ENCODE measurements around the gene CLEC14A. TPM values are rescaled to one million over a fixed set of nuclear protein-coding genes. Genes with fewer than 3 reads are reported as not detected.

The CLEC14A gene
- total RNA-seq, 1 donor from 2014 or later, result 33.1 TPM

DNA sequence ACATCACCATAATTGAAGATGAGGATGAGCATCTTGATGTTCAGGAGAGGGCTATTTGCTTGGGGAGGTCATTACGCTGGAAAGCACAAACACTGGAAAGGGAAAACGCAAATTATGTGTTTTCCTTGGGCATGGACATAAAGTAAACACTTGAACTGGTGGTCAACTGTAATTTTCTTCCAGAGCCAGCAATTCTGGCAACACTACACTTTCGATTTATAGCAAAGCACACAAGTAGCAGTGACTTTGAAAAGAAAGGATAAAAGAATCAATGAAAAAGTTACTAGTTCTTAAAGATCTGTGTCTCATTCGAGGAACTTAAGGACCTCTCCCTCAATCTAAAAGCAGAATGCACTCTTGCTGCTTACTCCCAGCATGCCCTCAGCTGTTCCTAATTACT is 2.2 kb downstream of the CLEC14A start:
- ATAC-seq (no peak), DNase-seq (no peak)
- intact Hi-C loops (cut with micrococcal nuclease), result no loop called here

DNA sequence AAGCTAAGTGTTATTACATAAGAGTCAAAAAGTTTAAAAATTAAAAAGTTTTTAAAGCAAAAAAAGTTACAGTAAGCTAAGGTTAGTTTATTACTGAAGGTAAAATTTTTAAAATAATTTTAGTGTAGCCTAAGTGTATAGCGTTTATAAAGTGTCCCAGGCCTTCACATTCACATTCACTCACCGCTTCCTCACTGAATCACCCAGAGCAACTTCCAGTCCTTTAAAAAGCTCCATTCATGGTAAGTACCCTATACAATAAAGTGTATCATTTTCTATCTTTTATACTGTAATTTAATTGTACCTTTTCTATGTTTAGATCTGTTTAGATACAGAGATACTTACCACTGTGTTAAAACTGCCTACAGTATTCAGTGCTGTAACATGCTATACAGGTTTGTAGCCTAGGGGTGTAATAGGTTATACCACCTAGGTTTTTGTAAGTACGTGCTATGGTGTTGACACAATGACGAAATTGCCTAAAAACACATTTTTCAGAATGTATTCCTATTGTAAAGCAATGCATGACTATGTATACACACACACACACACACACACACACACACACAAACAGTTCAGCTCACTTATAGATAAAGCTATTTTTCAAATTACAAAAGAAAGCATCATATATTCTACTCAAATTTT is 3.7 kb downstream of the CLEC14A start:
- DNase-seq, result no peak
- intact Hi-C loops (cut with micrococcal nuclease), result no loop called here

DNA sequence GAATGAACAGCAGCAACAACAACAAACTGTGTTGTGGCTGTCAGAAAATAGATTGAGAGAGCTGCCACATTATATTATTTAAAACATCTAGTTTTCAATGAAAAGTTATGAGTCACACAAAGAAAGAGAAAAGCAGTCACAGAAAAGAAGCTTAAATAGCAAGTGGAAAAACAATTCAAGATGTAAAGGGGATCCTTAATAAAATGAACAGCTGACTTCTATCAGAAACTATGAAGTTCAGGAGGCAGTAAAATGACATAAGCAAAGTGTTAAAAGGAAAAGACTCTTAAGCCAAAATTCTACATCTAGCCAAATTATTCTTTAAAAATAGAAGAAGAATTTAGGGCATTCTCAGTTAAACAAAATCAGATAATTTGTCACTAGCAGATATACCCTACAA is 5.6 kb downstream of the CLEC14A start:
- intact Hi-C loops (cut with micrococcal nuclease), result no loop called here
- ATAC-seq (no peak), DNase-seq (no peak)

More for the DNA sequence above, 3.7 kb downstream of the CLEC14A start:
- no peak for ATAC-seq

DNA sequence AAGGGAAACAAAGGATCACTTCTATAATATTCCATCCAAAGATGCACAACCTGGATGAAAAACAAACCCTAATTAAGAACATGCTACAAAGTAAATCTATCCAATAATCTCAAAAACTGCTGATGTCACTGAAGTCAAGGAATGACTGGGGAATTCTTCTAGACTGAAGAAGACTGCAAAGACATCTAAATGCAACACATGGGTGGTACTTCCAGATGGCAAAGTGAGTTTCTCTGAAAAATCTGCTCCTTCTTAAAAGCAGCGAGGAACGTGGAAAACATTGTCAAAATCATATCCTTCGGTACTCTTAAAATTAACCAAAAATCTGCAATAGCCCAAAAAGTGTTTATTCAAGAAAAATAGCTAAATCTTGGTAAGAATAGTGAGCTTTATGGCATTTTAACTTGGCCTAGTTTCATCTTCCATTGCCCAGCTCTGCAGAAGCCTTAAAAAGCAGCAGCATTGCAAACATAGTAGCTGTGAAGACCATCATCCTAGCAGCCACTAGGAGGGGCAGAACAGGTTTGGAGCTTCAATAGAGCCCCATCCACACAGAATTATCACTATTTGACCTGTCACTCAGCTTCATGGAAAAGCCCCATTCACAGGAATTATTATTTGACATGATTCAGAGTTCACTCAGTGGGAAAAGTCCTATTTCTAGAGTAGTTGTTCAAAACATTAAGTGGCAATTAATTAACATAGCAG is 7.4 kb downstream of the CLEC14A start:
- DNase-seq (no peak), ATAC-seq (no peak)
- intact Hi-C loops (cut with micrococcal nuclease), result no loop called here

DNA sequence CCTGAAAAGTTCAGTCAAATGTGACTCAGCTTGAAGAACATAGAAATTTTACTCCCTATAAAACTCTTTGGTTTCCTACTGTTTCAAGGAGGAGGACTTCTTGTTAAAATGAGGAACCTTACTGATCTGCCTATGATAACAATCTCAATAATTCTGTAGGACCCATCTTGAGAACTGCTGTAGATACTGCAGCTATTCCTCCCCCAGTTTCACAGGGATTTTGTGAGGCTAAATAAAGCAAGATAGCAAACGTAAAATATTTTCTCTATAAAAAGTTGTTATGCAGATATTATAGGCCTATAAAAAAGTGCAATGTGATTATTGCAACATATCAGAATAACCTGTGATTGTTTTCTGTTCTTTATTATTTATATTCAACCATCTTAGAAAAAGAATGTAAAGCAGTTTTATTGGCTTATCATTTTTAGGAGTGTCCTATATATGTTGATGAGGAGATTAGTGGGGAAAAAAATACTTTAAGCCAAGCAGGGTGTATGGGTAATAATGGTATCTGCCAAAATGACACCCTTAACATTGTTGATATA is 12.1 kb downstream of the CLEC14A start:
- intact Hi-C loops (cut with micrococcal nuclease), result no loop called here
- DNase-seq (no peak), ATAC-seq (no peak)

DNA sequence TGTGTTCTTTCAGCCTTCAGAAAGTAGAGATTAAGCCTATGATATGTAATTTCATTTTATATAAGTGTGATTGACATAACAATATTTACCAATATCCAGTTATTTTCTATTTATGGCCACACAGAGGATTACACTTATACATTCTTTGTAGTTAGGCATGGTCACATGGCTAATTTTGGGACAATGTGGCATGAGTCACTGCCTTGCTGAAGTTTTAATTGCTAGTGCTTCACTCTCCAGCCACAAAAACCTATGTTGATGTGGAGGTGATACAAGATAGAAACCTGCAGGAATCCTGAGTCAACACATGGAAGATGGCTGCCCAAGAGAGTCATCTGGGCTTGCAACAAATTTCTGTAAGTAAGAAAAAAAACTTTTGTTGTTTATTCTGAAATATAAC is 17.0 kb downstream of the CLEC14A start:
- intact Hi-C loops (cut with micrococcal nuclease), result no loop called here
- ATAC-seq, result no peak
- DNase-seq, result no peak

DNA sequence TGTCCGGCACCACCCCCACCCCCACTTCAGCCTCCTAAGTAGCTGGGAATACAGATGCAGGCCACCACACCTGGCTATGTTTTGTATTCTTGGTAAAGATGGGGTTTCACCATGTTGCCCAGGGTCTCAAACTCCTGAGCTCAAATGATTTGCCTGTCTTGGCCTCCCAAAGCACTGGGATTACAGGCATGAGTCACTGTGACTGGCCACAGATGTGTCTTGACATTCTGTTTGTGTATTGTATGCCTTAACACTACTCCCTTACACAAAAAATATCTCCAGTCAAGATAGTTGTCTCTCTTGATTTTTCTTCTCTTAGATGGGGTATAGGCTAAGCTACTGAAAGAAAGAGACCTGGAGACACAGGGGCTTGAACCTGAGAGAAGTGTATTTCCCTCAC is 17.6 kb downstream of the CLEC14A start:
- ATAC-seq (no peak), DNase-seq (no peak)
- intact Hi-C loops (cut with micrococcal nuclease), result no loop called here

DNA sequence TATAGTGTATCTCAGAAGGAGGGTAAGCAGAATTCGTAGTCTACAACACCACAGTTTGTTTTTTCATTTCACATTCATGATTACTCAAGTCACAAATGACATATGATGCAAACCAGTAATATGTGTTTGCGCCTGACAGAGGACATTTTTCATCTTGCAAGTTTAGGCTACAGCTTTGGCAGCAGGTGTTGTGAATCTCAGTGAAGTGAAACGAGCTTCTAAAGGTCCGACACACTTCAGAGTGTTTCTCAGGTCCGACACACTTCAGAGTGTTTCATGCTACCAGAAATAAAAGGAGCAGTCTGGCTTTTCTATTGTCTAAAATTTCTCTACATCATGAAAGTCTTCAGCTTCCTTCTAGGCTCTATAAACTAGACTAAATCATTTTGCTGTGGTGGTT is 22.7 kb downstream of the CLEC14A start:
- ATAC-seq (no peak), DNase-seq (no peak)
- intact Hi-C loops (cut with micrococcal nuclease), result no loop called here

DNA sequence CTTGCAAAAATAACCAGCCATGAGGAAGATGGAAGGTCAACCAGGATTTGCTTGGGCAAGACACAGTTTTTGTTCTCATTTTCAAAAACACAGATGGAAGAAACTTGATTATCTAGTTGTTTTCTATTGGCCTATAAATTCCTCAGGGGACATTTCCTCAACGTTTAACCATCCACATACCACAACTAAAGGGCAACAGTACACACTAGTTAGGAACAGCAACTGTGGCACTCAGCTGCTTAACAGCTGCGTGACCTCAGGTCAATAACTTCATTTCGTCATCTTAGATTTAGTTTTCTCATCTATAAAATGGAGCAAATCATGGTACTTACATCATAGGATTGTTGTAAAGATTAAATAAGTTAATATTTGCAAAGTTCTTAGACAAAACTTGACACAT is 29.5 kb downstream of the CLEC14A start:
- DNase-seq (no peak), ATAC-seq (no peak)
- intact Hi-C loops (cut with micrococcal nuclease), result no loop called here

DNA sequence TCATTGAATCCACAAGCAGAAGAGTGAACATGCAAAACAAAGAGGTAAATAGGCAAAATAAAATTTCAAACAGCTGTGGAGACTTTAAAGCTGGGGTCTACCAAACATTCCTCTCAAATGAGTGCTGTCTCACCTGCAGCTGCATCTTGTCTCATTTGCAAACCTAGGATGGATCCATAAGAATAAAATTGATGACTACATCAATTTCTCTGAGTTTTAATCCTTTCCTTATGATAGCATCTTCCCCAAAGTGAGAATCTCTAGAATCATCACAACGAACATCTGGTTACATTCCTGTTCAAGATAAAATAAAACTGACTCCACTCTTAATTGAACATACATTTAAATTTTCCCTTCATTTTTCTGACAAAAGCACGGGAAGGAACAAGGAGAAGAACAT is 29.9 kb downstream of the CLEC14A start:
- ATAC-seq (no peak), DNase-seq (no peak)
- intact Hi-C loops (cut with micrococcal nuclease), result no loop called here

DNA sequence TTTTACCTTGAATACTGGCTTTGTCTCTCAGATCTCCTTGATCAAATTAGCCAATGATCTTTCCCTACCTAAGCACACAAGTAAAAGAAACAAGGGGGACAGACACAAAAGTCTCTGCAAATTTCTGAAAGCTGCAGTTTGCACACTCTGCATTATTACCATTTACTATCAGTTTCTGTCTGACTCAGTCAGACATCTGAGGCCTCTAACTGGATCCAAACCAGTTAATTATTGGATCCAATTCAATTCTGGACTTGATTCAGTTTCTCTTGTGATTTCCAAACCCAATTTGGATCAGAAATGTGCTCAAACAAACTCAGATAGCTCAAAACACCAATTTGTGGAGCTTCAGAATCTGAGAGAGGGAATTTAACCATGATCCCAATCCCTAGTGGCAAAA is 31.6 kb downstream of the CLEC14A start:
- no peak for DNase-seq
- ATAC-seq, result peak; percentile 26
- intact Hi-C loops (cut with micrococcal nuclease), result no loop called here

DNA sequence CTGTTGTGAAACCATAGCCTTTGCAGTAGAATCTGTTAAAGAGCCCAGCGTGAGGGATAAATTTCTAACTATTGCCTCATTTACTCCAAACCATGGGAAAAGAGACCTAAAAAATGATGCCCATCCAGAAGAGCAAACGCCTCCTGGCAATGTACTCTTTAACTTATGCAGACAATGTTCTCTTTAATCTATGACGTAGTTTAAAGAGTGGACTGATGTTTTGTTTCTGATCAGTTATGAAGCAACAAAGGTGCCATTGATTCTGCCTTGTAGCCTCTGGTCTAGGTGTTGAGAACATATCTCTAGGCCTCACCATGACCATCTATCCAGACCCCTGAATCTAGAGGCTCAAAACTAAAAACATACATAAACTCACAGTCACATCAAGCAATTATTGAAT is 34.8 kb downstream of the CLEC14A start:
- intact Hi-C loops (cut with micrococcal nuclease), result no loop called here
- ATAC-seq (no peak), DNase-seq (no peak)

DNA sequence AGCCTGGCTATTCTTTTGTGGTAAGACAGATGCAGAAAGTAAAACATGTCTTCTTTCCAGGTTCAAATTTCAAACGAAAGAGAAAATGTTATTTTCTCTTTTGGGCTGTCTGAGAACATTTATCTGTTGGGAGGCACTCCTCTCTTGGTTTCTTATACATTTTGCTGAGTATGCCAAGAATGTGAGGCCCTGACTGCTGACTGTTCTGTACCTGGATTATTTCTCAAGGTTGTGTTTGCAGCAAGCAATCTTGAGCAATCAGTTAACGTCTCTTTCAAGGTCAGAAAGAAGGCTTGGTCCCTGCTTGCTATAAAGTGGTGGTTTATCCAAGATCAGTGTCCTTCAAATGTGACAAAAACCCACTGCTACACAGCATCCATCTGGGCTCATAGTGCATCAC is 38.3 kb downstream of the CLEC14A start:
- no peak for ATAC-seq
- intact Hi-C loops (cut with micrococcal nuclease), result no loop called here

DNA sequence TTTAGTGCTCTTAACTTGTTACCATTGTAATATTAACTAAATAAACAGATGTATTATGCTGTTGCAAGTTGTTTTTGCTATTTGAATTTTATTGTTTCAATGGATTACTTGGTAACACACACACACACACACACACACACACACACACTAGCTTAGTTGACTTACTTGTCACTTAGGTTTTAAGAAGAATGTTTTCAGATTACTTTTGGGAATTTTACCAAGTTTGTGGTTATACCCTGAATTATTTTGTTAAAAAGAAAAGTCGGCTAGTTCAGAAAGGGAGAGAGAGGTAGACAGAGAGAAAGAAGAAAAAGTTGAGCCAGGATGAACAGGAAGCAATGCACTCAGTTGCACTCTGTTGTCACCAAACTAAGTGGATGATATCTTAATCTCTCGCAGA is 42.9 kb downstream of the CLEC14A start:
- intact Hi-C loops (cut with micrococcal nuclease), result no loop called here
- ATAC-seq (no peak), DNase-seq (no peak)

More for the DNA sequence above, 38.3 kb downstream of the CLEC14A start:
- DNase-seq, result no peak

DNA sequence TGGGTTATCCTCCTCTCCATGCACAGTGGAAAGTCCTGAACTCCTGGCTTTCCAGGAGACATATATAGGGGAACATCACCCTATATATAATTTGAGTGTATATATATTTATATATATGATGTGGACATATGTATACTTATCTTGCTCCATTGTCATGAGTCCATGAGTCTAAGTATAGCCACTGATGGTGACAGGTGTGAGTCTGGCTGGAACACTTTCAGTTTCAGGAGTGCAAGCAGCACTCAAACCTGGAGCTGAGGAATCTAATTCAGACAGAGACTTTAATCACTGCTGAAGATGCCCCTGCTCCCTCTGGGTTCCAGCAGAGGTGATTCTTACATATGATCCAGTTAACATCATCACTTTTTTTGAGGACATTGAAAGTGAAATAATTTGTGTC is 43.8 kb downstream of the CLEC14A start:
- intact Hi-C loops (cut with micrococcal nuclease), result no loop called here
- no peak for ATAC-seq
- DNase-seq, result no peak

DNA sequence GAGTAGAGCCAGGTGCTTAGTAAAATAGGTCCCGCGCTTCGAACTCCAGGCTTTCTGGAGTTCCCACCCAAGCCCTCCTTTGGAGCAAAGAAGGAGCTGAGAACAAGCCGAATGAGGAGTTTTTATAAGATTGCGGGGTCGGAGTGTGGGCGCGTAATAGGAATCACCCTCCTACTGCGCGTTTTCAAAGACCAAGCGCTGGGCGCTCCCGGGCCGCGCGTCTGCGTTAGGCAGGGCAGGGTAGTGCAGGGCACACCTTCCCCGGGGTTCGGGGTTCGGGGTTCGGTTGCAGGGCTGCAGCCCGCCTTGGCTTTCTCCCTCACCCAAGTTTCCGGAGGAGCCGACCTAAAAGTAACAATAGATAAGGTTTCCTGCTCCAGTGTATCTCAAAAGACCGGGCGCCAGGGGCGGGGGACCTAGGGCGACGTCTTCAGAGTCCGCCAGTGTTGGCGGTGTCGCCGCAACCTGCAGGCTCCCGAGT is 44.6 kb downstream of the CLEC14A start:
- ATAC-seq (peak; percentile 18), DNase-seq (peak; percentile 29)
- intact Hi-C loops (cut with micrococcal nuclease), result no loop called here

DNA sequence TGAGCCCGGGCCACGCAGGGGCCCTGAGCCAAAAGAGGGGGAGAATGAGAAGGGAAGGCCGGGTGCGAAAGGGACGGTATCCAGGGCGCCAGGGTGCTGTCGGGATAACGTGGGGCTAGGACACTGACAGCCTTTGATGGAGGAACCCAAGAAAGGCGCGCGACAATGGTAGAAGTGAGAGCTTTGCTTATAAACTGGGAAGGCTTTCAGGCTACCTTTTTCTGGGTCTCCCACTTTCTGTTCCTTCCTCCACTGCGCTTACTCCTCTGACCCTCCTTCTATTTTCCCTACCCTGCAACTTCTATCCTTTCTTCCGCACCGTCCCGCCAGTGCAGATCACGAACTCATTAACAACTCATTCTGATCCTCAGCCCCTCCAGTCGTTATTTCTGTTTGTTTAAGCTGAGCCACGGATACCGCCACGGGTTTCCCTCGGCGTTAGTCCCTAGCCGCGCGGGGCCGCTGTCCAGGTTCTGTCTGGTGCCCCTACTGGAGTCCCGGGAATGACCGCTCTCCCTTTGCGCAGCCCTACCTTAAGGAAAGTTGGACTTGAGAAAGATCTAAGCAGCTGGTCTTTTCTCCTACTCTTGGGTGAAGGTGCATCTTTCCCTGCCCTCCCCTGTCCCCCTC is 45.2 kb downstream of the CLEC14A start:
- DNase-seq (peak; percentile 31), ATAC-seq (peak; percentile 63)
- intact Hi-C loops (cut with micrococcal nuclease), result no loop called here

DNA sequence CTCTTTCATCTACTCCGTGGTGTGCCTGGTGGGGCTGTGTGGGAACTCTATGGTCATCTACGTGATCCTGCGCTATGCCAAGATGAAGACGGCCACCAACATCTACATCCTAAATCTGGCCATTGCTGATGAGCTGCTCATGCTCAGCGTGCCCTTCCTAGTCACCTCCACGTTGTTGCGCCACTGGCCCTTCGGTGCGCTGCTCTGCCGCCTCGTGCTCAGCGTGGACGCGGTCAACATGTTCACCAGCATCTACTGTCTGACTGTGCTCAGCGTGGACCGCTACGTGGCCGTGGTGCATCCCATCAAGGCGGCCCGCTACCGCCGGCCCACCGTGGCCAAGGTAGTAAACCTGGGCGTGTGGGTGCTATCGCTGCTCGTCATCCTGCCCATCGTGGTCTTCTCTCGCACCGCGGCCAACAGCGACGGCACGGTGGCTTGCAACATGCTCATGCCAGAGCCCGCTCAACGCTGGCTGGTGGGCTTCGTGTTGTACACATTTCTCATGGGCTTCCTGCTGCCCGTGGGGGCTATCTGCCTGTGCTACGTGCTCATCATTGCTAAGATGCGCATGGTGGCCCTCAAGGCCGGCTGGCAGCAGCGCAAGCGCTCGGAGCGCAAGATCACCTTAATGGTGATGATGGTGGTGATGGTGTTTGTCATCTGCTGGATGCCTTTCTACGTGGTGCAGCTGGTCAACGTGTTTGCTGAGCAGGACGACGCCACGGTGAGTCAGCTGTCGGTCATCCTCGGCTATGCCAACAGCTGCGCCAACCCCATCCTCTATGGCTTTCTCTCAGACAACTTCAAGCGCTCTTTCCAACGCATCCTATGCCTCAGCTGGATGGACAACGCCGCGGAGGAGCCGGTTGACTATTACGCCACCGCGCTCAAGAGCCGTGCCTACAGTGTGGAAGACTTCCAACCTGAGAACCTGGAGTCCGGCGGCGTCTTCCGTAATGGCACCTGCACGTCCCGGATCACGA is 46.0 kb downstream of the CLEC14A start:
- peak; percentile 19 for ATAC-seq
- DNase-seq, result peak; percentile 24
- intact Hi-C loops (cut with micrococcal nuclease), result no loop called here

Data from left ventricle myocardium superior (tissue), 1 donor.